GM21576 (cell line): ENCODE measurements around the gene NRTN.
"Not testable (repeated sequence)": the region's sequence is repeated elsewhere in the genome, so short reads cannot be mapped to it uniquely, and the experiment has no call there.

ENCODE experiments used
- ATAC-seq: cut with Tn5 transposase; IDR thresholded peaks from one replicate; pipeline ENCODE4 v1.9.1; 2021; ENCODE audit warnings: mild to moderate bottlenecking, moderate library complexity; ENCODE audit not compliant: unreplicated experiment

NRTN gene

GRCh38 chr19:5864725-5865486 is 60.0 kb downstream of the NRTN start:
- no peak for ATAC-seq

DNA sequence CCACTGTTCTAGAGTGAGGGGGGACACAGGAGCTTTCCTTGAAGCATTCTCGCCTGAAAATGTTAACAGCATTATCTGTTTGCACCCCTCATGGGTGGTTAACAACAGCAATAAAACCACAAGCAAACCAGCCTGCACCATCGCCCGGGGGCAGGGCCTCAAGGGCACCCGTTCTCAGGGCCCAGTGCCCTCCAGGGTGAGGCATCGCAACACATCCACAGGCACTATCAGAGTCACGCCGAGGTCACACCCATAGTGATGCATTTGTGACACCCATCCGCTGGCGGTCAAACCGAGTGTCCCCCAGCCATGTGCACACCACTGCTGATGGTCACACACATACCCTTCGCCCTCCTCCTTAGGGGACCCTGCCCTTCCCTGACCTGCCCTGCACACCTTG is 60.9 kb downstream of the NRTN start:
- no peak for ATAC-seq

- no peak for ATAC-seq
Measured at GRCh38 chr19:5867201-5868136, 62.6 kb downstream of the NRTN start.

DNA sequence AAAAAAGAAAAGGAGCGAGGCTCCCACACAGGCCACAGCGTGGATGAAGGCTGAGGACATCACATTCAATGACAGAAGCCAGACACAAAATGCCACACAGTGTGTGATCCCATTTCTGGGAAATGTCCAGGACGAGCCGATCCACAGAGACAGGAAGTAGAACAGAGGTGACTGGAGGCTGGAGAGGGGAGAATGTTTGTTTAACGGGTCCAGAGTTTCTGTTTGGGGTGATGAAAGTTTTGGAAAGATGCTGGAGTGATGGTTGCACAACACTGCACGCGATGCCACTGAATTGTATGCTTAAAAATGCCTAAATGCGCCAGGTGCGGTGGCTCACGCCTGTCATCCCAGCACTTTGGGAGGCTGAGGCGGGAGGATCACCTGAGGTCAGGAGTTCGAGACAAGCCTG is 66.1 kb downstream of the NRTN start:
- no peak for ATAC-seq

DNA sequence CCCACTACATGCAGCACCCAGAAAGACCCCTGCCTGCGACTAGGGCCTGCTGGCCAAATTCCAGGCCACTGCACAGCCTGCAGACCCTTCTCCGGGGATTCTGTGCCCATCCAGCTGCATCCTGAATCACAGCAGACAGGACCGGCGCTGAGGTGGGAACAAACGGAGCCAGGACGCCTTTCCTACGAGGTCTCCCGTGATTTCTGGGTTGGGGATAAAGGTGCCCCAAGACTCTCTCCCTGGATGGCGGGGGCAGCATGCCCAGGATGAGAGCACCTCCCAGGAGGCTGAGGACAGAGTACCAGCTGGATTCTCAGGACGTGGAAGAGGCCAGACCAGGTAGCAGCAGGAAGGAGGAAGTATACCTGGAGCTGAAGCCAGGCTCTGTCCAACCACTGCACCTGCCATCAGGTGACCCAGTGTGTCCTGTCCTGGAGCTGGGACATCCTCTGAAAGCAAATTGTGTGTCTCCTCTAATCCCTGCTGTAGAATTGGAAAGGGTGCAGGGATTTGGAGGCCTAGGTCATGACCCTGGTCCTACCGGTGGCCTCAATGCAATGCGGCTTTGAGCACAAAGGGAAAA is 68.8 kb downstream of the NRTN start:
- ATAC-seq, result no peak

DNA sequence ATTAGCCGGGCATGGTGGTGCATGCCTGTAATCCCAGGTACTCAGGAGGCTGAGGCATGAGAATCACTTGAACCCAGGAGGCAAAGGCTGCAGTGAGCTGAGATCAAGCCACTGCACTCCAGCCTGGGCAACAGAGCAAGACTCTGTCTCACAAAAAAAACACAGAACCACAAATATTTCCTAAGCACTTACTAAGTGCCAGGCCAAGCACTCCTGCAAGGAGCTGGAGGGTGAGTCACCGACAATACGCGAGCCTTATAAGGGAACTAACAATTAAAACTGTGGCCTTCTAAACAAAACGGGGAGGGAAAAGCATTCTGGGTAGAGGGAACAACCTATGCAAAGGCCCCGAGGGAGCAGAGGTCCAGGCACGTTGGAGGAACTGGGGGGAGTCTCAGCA is 69.6 kb downstream of the NRTN start:
- ATAC-seq, result not testable (repeated sequence)

GRCh38 chr19:5877427-5877826 is 72.6 kb downstream of the NRTN start:
- ATAC-seq, result no peak

- ATAC-seq, result no peak
Measured at GRCh38 chr19:5877882-5878281, 73.0 kb downstream of the NRTN start.
